ENCODE results near the gene ANKRD53.

Gene ANKRD53

GRCh38 chr2:70962885-70963878, 15.2 kb upstream of the ANKRD53 start:
- DNase-seq: no peak
- in situ Hi-C loops (cut with HindIII; ENCODE audit: low pct_ligation_motif_present, low pct_unique_long_range_greater_than_20kb, low sequenced_read_pairs): no loop called here

GRCh38 chr2:70964133-70964532, 14.3 kb upstream of the ANKRD53 start:
- no peak for DNase-seq
- in situ Hi-C loops (cut with HindIII; ENCODE audit: low pct_ligation_motif_present, low pct_unique_long_range_greater_than_20kb, low sequenced_read_pairs): no loop called here

DNA sequence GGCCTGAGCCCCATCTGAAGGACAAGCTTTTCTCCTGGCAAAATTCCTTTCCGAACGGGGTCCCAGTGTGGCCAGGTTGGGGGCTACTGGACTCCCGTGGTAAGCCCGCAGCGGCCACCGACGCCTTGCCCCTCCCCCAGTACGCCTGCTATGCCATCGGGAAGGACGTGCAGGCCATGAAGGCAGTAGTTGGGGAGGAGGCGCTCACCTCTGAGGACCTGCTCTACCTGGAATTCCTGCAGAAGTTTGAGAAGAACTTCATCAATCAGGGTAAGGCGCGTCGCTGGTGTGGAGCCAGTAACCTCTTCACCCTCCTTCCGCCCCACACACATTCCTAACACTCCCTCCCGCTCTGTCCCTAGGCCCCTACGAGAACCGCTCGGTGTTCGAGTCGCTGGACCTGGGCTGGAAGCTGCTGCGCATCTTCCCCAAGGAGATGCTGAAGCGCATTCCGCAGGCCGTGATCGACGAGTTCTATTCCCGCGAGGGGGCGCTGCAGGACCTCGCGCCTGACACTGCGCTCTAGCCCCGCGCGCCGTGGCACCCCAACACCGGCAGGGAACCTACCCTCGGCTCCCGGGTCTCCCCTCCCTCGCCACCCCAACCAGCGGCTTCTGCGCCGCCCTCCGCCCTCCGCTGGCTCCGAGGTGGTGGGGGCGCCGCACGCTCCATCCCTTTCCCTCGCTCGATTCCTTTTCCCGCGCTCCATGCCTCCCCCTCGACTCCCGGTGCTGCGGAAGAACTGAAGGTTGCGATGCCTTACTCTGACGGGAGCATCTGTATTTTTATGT, 13.6 kb upstream of the ANKRD53 start:
- DNase-seq: peak; percentile 74
- in situ Hi-C loops (cut with HindIII; ENCODE audit: low pct_ligation_motif_present, low pct_unique_long_range_greater_than_20kb, low sequenced_read_pairs): no loop called here

DNA sequence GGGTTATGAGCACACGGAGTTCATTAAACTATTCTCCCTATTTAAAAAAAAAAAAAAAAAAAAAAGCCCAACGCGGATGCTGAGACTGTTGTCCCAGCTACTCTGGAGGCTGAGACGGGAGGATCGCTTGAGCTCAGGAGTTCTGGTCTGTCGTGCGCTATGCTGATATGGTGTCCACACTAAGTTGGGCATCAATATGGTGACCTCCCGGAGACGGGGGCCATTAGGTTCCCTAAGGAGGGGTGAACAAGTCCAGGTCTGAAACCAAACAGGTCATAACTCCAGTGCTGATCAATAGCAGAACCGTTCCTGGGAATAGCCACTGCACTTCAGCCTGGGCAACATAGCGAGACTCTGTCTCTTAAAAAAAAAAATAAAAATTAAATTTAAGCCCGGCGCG, 12.9 kb upstream of the ANKRD53 start:
- in situ Hi-C loops (cut with HindIII; ENCODE audit: low pct_ligation_motif_present, low pct_unique_long_range_greater_than_20kb, low sequenced_read_pairs): no loop called here

GRCh38 chr2:70966681-70967080, 11.7 kb upstream of the ANKRD53 start:
- in situ Hi-C loops (cut with HindIII; ENCODE audit: low pct_ligation_motif_present, low pct_unique_long_range_greater_than_20kb, low sequenced_read_pairs): no loop called here
- no peak for DNase-seq

More for the DNA sequence above, 12.9 kb upstream of the ANKRD53 start:
- no peak for DNase-seq

GRCh38 chr2:70967189-70967588, 11.2 kb upstream of the ANKRD53 start:
- no peak for DNase-seq
- in situ Hi-C loops (cut with HindIII; ENCODE audit: low pct_ligation_motif_present, low pct_unique_long_range_greater_than_20kb, low sequenced_read_pairs): no loop called here

GRCh38 chr2:70974592-70974991, 3.8 kb upstream of the ANKRD53 start:
- no peak for DNase-seq
- in situ Hi-C loops (cut with HindIII; ENCODE audit: low pct_ligation_motif_present, low pct_unique_long_range_greater_than_20kb, low sequenced_read_pairs): no loop called here

GRCh38 chr2:70975237-70975636, 3.2 kb upstream of the ANKRD53 start:
- in situ Hi-C loops (cut with HindIII; ENCODE audit: low pct_ligation_motif_present, low pct_unique_long_range_greater_than_20kb, low sequenced_read_pairs): no loop called here
- no peak for DNase-seq

GRCh38 chr2:70977605-70978205, 725 bp upstream of the ANKRD53 start:
- DNase-seq: peak; percentile 84
- in situ Hi-C loops (cut with HindIII; ENCODE audit: low pct_ligation_motif_present, low pct_unique_long_range_greater_than_20kb, low sequenced_read_pairs): no loop called here

DNA sequence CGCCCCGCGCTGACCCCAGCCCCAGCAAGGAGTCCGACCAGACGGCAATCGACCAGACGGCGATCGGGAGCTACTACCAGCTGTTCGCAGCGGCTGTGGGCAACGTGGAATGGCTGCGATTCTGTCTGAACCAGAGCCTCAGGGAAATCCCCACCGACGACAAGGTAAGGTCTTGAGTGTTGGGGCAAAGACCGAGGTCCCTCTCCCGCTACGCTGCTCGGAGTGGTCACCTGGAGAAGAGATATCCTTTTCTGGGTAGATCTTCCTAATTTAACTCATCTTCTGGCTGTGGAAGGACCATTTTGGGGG, 704 bp downstream of the ANKRD53 start:
- in situ Hi-C loops (cut with HindIII; ENCODE audit: low pct_ligation_motif_present, low pct_unique_long_range_greater_than_20kb, low sequenced_read_pairs): no loop called here
- no peak for DNase-seq

DNA sequence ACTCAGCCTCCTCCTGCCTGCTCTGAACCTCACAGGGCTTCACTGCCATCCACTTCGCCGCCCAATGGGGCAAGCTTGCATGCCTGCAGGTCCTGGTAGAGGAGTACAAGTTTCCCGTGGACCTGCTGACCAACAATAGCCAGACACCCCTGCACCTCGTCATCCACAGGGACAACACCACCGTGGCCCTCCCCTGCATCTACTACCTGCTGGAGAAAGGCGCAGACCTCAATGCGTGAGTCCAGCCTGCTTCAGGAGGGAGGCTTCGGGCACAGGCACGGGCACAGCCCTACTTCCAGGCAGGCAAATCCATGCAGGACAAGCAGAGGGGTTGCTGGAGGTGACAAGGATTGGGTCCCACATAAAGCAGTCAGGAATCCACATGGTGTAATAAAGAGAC, 1.2 kb downstream of the ANKRD53 start:
- in situ Hi-C loops (cut with HindIII; ENCODE audit: low pct_ligation_motif_present, low pct_unique_long_range_greater_than_20kb, low sequenced_read_pairs): no loop called here
- no peak for DNase-seq

DNA sequence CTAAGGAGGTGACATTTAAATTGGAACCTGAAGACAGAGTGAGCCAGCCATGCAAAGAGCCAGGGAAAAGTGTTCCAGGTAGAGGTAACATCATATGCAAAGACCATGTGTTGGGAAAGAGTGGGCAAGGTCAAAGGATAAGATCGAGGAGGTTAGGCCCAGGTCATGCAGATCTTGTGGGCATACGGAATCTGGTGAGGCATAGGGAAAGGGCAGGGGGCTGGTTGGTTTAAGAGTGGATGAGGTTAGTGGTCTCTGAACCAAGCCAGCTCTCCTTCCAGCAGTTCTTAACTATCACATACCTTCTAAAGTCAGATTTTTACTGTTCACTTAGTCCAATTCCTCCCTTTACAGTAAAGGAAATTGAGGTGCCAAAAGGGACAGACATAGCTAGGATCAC, 3.0 kb downstream of the ANKRD53 start:
- no peak for DNase-seq
- in situ Hi-C loops (cut with HindIII; ENCODE audit: low pct_ligation_motif_present, low pct_unique_long_range_greater_than_20kb, low sequenced_read_pairs): no loop called here

GRCh38 chr2:70981866-70982810, 3.7 kb downstream of the ANKRD53 start:
- in situ Hi-C loops (cut with HindIII; ENCODE audit: low pct_ligation_motif_present, low pct_unique_long_range_greater_than_20kb, low sequenced_read_pairs): no loop called here
- DNase-seq: no peak

- no peak for DNase-seq
- in situ Hi-C loops (cut with HindIII; ENCODE audit: low pct_ligation_motif_present, low pct_unique_long_range_greater_than_20kb, low sequenced_read_pairs): no loop called here
Measured at GRCh38 chr2:70982971-70983370, 4.5 kb downstream of the ANKRD53 start.

GRCh38 chr2:70983506-70984227, 5.2 kb downstream of the ANKRD53 start:
- in situ Hi-C loops (cut with HindIII; ENCODE audit: low pct_ligation_motif_present, low pct_unique_long_range_greater_than_20kb, low sequenced_read_pairs): no loop called here
- no peak for DNase-seq

GRCh38 chr2:70984228-70984575, 5.8 kb downstream of the ANKRD53 start:
- in situ Hi-C loops (cut with HindIII; ENCODE audit: low pct_ligation_motif_present, low pct_unique_long_range_greater_than_20kb, low sequenced_read_pairs): no loop called here
- DNase-seq: no peak

GRCh38 chr2:70984576-70985282, 6.3 kb downstream of the ANKRD53 start:
- DNase-seq: no peak
- in situ Hi-C loops (cut with HindIII; ENCODE audit: low pct_ligation_motif_present, low pct_unique_long_range_greater_than_20kb, low sequenced_read_pairs): no loop called here
